Keratinocyte (primary cell): Measurements from ENCODE around the gene DSG4.

Source experiments
- CTCF ChIP-seq, 3 experiments: IDR thresholded peaks in 1 of 3; conservative IDR thresholded peaks in 1 of 3; optimal IDR thresholded peaks in 1 of 3; 2 replicates in 2 of 3; 3 replicates in 1 of 3; pipeline versions ENCODE3 to v1.5.1; 2011; ENCODE audit warnings: low read length in 3 of 3, mild to moderate bottlenecking in 3 of 3, moderate library complexity in 2 of 3, control low read depth in 1 of 3, inconsistent platforms in 1 of 3; ENCODE audit not compliant: insufficient read depth in 2 of 3; ENCODE audit errors: extremely low read depth in 1 of 3
- EZH2 ChIP-seq: IDR thresholded peaks from one replicate; pipeline ENCODE4 v1.6.1; 2012; ENCODE audit warnings: inconsistent platforms, mild to moderate bottlenecking, low read length, moderate library complexity

GRCh38 chr18:31436825-31437224 is 60.2 kb downstream of the DSG4 start:
- TF ChIP-seq CTCF (optimal IDR thresholded peaks at IDR 0.05 in 1 of 3, IDR thresholded peaks at IDR 0.05 in 1 of 3, conservative IDR thresholded peaks at IDR 0.05 in 1 of 3; ENCODE audit: extremely low read depth in 1 of 3, insufficient read depth in 2 of 3, low read length in 3 of 3) (no peak), EZH2 (no peak)
